ENCODE results near the gene TEX13B. TPM values are rescaled to one million over a fixed set of nuclear protein-coding genes. Genes with fewer than 3 reads are reported as not detected.

Gene TEX13B
- total RNA-seq, 1 experiment from 2014 or later: not detected

- POLR2A ChIA-PET: no interaction called here
- DNase-seq (ENCODE audit: low read depth, low spot score) (peak; percentile 21), ATAC-seq (peak; percentile 93)
- CTCF ChIA-PET: interaction anchor here (0.6 kb wide), 1 partner anchor 19 kb away, joined by 3 read pairs; no protein-coding TSS in a partner anchor
- Histone ChIP-seq H3K27me3 (ENCODE audit: insufficient read depth, low read length) (no peaks in the 10 kb centered on the region), H3K4me1 (ENCODE audit: control insufficient read depth in 1 of 2, insufficient read depth in 2 of 2, low read length in 2 of 2) (peaks cover 0 to 5% of the 10 kb centered on the region in 2 experiments; a peak in 1 of 4 replicates), H3K4me2 (ENCODE audit: low read length) (peak overlapping the region; percentile 46), H3K9me3 (ENCODE audit: control insufficient read depth in 1 of 2, insufficient read depth in 1 of 2, low read depth in 1 of 2, low read length in 2 of 2) (no peaks in the 10 kb centered on the region), H4K20me1 (ENCODE audit: insufficient read depth) (no peaks in the 10 kb centered on the region), H3K9ac (ENCODE audit: low read length) (no peak overlapping the region), H3K36me3 (ENCODE audit: control insufficient read depth in 1 of 2, insufficient read depth in 2 of 2, low read length in 2 of 2) (no peaks in the 10 kb centered on the region), H3K4me3 (replicated peaks in 1 of 2; ENCODE audit: low read depth in 1 of 2, low read length in 2 of 2) (no peak overlapping the region), H2AFZ (ENCODE audit: low read depth, low read length, poor library complexity, severe bottlenecking) (peak overlapping the region; percentile 58), H3K79me2 (ENCODE audit: insufficient read depth, low read length) (no peaks in the 10 kb centered on the region), H3K27ac (ENCODE audit: low read depth, low read length) (no peak overlapping the region), H3K9me2 (ENCODE audit: insufficient read depth) (no peaks in the 10 kb centered on the region)
- RAD21 ChIA-PET (ENCODE audit: low non-redundant PET in 1 of 2, low total read pairs in 2 of 2, uncharacterized antibody in 2 of 2, unreplicated experiment in 2 of 2): interaction anchor here in 1 of 2 experiments (0.7 kb wide), 1 partner anchor 342 kb away, joined by 3 read pairs; no protein-coding TSS in a partner anchor
- intact Hi-C loops (cut with micrococcal nuclease): no loop called here
- BruUV-seq (replicated peaks): no TSS peak
- TF ChIP-seq TCF7L2 (IDR thresholded peaks at IDR 0.05; ENCODE audit: borderline replicate concordance, extremely low read depth, insufficient read depth, insufficient read length) (no peak), EZH2 (IDR thresholded peaks at IDR 0.05) (no peak), POLR2A (IDR thresholded peaks at IDR 0.05; ENCODE audit: borderline replicate concordance, extremely low read depth, insufficient read depth, insufficient read length) (no peak), CBX3 (IDR thresholded peaks at IDR 0.05; ENCODE audit: low read depth) (no peak), RAD21 (IDR thresholded peaks at IDR 0.05; ENCODE audit: low read depth) (peak; percentile 46)
- TF ChIP-seq, protein P1, sequence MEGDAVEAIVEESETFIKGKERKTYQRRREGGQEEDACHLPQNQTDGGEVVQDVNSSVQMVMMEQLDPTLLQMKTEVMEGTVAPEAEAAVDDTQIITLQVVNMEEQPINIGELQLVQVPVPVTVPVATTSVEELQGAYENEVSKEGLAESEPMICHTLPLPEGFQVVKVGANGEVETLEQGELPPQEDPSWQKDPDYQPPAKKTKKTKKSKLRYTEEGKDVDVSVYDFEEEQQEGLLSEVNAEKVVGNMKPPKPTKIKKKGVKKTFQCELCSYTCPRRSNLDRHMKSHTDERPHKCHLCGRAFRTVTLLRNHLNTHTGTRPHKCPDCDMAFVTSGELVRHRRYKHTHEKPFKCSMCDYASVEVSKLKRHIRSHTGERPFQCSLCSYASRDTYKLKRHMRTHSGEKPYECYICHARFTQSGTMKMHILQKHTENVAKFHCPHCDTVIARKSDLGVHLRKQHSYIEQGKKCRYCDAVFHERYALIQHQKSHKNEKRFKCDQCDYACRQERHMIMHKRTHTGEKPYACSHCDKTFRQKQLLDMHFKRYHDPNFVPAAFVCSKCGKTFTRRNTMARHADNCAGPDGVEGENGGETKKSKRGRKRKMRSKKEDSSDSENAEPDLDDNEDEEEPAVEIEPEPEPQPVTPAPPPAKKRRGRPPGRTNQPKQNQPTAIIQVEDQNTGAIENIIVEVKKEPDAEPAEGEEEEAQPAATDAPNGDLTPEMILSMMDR (IDR thresholded peaks at IDR 0.05 in 2 of 3, conservative IDR thresholded peaks at IDR 0.05 in 1 of 3; ENCODE audit: borderline replicate concordance in 1 of 3, insufficient read depth in 1 of 3, low read depth in 2 of 3, low read length in 2 of 3): peak; percentile 26 to 63 (median 61); a peak in 5 of 6 replicates
These were observed 19.1 kb upstream of the TEX13B start for GRCh38 chrX:108001218-108001814.

GRCh38 chrX:108000751-108001150, 18.6 kb upstream of the TEX13B start:
- H3K79me2 ChIP-seq (ENCODE audit: insufficient read depth, low read length): no peaks in the 10 kb centered on the region
- no peaks in the 10 kb centered on the region for H3K9me3 ChIP-seq (ENCODE audit: control insufficient read depth in 1 of 2, insufficient read depth in 1 of 2, low read depth in 1 of 2, low read length in 2 of 2)
- H4K20me1 ChIP-seq (ENCODE audit: insufficient read depth): no peaks in the 10 kb centered on the region
- intact Hi-C loops (cut with micrococcal nuclease): no loop called here
- peaks cover 0 to 5% of the 10 kb centered on the region in 2 experiments; a peak in 1 of 4 replicates for H3K4me1 ChIP-seq (ENCODE audit: control insufficient read depth in 1 of 2, insufficient read depth in 2 of 2, low read length in 2 of 2)
- no peak overlapping the region for H3K4me2 ChIP-seq (ENCODE audit: low read length)
- no peak overlapping the region for H3K27ac ChIP-seq (ENCODE audit: low read depth, low read length)
- no peak overlapping the region for H3K9ac ChIP-seq (ENCODE audit: low read length)
- BruUV-seq (replicated peaks): no TSS peak
- no peaks in the 10 kb centered on the region for H3K9me2 ChIP-seq (ENCODE audit: insufficient read depth)
- no peak overlapping the region for H2AFZ ChIP-seq (ENCODE audit: low read depth, low read length, poor library complexity, severe bottlenecking)
- no peak overlapping the region for H3K4me3 ChIP-seq (replicated peaks in 1 of 2; ENCODE audit: low read depth in 1 of 2, low read length in 2 of 2)
- ChIA-PET POLR2A (interaction anchor here (1.1 kb wide), 1 partner anchor 283 kb away, joined by 3 read pairs; no protein-coding TSS in a partner anchor), RAD21 (ENCODE audit: low non-redundant PET in 1 of 2, low total read pairs in 2 of 2, uncharacterized antibody in 2 of 2, unreplicated experiment in 2 of 2) (no interaction called here), CTCF (interaction anchor here (0.6 kb wide), 1 partner anchor 20 kb away, joined by 3 read pairs; no protein-coding TSS in a partner anchor)
- DNase-seq (ENCODE audit: low read depth, low spot score) (no peak), ATAC-seq (no peak; the same call in 1 of the 2 replicates)
- H3K36me3 ChIP-seq (ENCODE audit: control insufficient read depth in 1 of 2, insufficient read depth in 2 of 2, low read length in 2 of 2): no peaks in the 10 kb centered on the region
- no peaks in the 10 kb centered on the region for H3K27me3 ChIP-seq (ENCODE audit: insufficient read depth, low read length)
- TF ChIP-seq, protein P2, sequence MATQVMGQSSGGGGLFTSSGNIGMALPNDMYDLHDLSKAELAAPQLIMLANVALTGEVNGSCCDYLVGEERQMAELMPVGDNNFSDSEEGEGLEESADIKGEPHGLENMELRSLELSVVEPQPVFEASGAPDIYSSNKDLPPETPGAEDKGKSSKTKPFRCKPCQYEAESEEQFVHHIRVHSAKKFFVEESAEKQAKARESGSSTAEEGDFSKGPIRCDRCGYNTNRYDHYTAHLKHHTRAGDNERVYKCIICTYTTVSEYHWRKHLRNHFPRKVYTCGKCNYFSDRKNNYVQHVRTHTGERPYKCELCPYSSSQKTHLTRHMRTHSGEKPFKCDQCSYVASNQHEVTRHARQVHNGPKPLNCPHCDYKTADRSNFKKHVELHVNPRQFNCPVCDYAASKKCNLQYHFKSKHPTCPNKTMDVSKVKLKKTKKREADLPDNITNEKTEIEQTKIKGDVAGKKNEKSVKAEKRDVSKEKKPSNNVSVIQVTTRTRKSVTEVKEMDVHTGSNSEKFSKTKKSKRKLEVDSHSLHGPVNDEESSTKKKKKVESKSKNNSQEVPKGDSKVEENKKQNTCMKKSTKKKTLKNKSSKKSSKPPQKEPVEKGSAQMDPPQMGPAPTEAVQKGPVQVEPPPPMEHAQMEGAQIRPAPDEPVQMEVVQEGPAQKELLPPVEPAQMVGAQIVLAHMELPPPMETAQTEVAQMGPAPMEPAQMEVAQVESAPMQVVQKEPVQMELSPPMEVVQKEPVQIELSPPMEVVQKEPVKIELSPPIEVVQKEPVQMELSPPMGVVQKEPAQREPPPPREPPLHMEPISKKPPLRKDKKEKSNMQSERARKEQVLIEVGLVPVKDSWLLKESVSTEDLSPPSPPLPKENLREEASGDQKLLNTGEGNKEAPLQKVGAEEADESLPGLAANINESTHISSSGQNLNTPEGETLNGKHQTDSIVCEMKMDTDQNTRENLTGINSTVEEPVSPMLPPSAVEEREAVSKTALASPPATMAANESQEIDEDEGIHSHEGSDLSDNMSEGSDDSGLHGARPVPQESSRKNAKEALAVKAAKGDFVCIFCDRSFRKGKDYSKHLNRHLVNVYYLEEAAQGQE (IDR thresholded peaks at IDR 0.05; ENCODE audit: low read depth): no peak
- TF ChIP-seq ATF3 (IDR thresholded peaks at IDR 0.05): no peak
- no peak for TF ChIP-seq CEBPB (IDR thresholded peaks at IDR 0.05; ENCODE audit: low read depth)
- TF ChIP-seq, protein P3, sequence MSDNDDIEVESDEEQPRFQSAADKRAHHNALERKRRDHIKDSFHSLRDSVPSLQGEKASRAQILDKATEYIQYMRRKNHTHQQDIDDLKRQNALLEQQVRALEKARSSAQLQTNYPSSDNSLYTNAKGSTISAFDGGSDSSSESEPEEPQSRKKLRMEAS (IDR thresholded peaks at IDR 0.05): no peak
